ENCODE measurements around the gene CRABP1.

CRABP1 gene

DNA sequence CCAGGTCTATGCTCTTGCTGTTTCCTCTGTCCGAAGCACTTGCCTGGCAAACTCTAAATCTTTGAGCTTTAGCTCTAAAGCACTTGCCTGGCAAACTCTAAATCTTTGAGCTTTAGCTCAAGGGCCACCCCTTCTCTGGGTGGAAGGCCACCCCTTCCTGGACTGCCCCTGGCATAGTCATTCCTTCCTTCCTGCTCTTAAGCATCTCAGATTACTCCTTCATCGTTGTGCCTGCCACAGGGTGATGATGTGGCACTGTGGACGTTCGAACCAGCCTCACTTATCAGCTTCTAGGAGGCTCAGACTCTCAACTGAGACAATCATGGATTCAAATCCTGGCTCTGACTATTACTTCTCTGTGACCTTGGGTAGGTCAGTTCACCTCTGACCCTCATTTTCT lies 10.5 kb upstream of the CRABP1 start:
- TF ChIP-seq CTCF (IDR thresholded peaks at IDR 0.05; ENCODE audit: low read depth, low read length), result no peak
- no peak overlapping the region for H3K4me3 ChIP-seq (ENCODE audit: low read depth, low read length)
- DNase-seq (ENCODE audit: low read depth, low spot score), result no peak
- in situ Hi-C loops (cut with HindIII; ENCODE audit: low sequenced_read_pairs), result no loop called here

- in situ Hi-C loops (cut with HindIII; ENCODE audit: low sequenced_read_pairs), result no loop called here
- DNase-seq (ENCODE audit: low read depth, low spot score), result no peak
- no peak for TF ChIP-seq CTCF (IDR thresholded peaks at IDR 0.05; ENCODE audit: low read depth, low read length)
- no peak overlapping the region for H3K4me3 ChIP-seq (ENCODE audit: low read depth, low read length)
Measured at GRCh38 chr15:78334845-78335244, 5.3 kb upstream of the CRABP1 start.

GRCh38 chr15:78335985-78336384 lies 4.2 kb upstream of the CRABP1 start:
- no peak for DNase-seq (ENCODE audit: low read depth, low spot score)
- in situ Hi-C loops (cut with HindIII; ENCODE audit: low sequenced_read_pairs), result no loop called here
- TF ChIP-seq CTCF (IDR thresholded peaks at IDR 0.05; ENCODE audit: low read depth, low read length), result no peak
- H3K4me3 ChIP-seq (ENCODE audit: low read depth, low read length), result no peak overlapping the region

DNA sequence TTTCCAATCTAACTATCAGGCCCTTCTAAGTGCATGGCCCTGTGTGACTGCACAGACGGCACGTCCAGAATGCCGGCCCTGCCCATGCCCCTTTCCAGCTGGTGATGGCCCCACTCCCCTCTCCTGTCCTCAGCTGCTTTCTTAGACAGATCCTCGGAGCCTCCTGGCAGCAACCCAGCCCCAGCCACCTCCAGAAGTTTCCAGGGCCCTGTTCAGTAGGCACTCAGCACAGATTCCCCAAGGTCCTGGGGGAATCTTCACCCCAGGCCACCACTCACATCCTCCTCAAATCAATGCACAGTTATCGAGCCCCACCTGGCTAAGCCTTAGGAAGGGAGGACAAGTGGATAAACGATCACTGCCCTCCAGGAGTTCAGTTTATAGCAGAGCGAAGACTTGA lies 1.4 kb upstream of the CRABP1 start:
- H3K4me3 ChIP-seq (ENCODE audit: low read depth, low read length), result no peak overlapping the region
- DNase-seq (ENCODE audit: low read depth, low spot score), result no peak
- TF ChIP-seq CTCF (IDR thresholded peaks at IDR 0.05; ENCODE audit: low read depth, low read length), result no peak
- in situ Hi-C loops (cut with HindIII; ENCODE audit: low sequenced_read_pairs), result no loop called here

GRCh38 chr15:78339559-78339958 lies 594 bp upstream of the CRABP1 start:
- no peak for DNase-seq (ENCODE audit: low read depth, low spot score)
- no peak for TF ChIP-seq CTCF (IDR thresholded peaks at IDR 0.05; ENCODE audit: low read depth, low read length)
- in situ Hi-C loops (cut with HindIII; ENCODE audit: low sequenced_read_pairs), result no loop called here
- no peak overlapping the region for H3K4me3 ChIP-seq (ENCODE audit: low read depth, low read length)

DNA sequence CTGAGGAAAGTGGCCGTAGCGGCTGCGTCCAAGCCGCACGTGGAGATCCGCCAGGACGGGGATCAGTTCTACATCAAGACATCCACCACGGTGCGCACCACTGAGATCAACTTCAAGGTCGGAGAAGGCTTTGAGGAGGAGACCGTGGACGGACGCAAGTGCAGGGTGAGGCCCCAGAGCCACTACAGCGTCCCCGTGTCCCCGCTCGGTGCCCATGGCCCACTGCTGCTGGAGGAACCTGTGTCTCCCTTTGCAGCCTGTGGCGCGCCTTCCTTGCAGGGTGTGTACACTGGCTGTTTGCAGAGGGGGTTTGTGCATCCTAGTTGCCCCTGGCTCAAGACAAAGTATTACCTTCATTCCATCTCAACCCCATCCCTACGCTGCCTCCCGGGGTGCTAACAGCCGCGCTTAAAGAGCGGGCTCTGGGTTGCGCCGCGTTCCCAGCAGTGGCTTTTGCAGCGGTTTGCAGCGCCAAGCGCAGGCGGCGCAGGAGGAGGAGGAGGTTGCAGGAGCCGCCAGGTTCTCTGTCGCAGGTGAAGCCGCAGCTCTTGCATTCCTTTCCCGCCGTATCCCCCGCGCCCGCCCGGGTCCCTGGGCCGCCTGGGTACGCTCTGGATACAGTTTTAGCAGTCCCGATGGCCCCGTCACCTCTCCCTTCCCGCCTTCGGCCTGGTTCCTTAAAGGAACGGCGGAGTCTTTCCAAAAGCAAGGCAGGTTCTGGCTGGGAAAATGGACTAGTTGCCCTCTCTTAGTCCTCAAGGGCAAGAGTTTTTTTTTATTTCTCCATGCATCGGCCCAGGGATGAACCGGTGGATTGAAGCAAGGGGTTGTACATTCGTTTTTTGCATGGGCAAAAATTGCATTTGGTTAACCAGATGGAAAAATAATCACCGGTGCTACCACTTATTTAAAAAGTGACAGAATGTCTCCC lies 1.2 kb downstream of the CRABP1 start:
- H3K4me3 ChIP-seq (ENCODE audit: low read depth, low read length), result no peak overlapping the region
- no peak for DNase-seq (ENCODE audit: low read depth, low spot score)
- in situ Hi-C loops (cut with HindIII; ENCODE audit: low sequenced_read_pairs), result no loop called here
- TF ChIP-seq CTCF (IDR thresholded peaks at IDR 0.05; ENCODE audit: low read depth, low read length), result no peak
